AG08395 (cell line): ENCODE data around the gene NMRK2.
"Not testable (repeated sequence)": the region's sequence is repeated elsewhere in the genome, so short reads cannot be mapped to it uniquely, and the experiment has no call there.

Source experiments
- DNase-seq: peaks from one replicate; pipeline ENCODE4 v3.0.0; 2012; ENCODE audit warnings: mixed read lengths, low spot score

Gene NMRK2

DNA sequence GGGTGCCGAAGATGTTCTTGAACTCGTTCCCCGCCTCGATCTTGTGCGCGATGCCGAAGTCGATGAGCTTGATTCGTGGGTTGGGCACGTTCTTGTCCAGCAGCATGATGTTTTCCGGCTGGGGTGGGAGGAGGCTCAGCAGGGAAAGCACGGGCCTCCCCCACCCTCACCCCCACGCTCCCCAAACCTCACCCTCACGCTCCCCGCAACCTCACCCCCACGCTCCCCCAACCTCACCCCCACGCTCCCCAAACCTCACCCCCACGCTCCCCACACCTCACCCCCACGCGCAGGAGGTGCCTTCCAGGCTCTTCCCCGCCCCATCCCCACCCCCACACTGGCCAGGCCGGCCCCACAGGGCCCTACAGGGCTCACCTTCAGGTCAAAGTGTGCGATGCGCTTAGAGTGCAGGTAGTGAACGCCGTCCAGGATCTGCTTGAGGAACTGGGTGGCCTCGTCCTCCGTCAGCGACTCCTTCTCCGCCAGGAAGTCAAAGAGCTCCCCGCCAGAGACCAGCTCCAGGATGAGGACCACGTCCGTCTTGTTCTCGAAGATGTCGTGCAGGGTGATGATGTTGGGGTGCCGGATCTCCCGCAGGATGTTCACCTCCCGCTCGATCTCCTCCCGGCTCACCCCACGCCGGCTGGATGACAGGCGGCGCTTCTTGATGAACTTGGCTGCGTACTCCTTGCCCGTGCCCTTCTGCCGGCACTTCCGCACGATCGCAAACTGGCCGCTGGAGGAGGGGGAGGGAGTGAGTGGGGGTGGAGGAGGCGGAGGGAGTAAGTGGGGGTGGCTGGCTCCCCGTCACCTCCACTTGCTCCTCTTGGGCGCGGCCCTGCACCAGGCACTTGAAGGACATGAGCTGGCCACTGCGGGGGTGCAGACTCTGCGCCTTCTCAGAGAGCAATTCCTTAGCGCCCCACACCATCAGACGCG, 31.7 kb downstream of the NMRK2 start:
- no peak for DNase-seq

DNA sequence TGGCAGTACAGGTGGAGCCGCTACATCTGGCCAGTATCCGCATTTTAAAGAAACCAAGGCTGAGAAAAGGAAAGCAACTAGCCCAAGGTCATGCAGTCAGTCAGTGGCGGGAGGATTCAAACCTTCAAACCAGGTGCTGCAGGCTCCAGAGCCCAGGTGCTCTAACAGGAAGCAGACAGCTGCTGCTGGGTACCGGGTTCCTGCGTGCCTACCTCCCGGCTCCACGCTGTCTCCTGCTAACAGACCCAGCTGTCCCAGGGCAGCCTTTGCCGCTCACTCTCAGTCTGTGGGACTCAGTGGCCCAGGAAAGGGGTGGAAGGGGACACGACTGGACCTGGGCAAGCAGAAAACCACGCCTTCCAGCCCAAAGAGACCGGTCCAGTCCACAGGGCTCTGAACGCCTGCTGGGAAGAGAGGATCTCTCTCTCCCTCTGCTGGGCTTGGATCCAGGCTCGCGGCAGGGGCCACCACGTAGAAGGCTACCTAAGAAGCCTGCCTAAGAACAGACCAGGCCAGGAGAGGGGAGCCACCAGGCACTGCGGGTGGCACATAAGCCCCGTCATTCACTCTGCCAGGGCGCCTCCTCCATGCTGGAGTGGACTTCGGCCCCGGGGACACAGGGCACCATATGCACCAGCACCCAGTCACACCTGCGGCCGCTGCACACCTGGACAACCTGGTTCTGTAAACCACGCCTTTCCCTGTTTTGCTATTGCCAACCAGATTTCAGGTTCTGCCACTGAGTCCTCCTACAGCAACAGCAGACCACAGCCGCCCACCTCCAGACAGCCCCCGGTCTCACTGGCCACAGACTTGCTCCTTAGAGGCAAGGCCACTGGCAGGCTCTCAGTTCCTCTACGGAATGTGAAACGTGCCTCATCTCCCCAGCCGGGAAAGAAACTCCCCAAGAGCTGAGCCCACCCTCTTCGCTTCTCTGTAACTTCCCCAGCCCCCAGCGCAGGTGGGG, 33.5 kb downstream of the NMRK2 start:
- no peak for DNase-seq

- not testable (repeated sequence) for DNase-seq
Measured at GRCh38 chr19:3967983-3968382, 35.1 kb downstream of the NMRK2 start.

- DNase-seq: peak; percentile 96
Measured at GRCh38 chr19:3968556-3969434, 35.9 kb downstream of the NMRK2 start.

GRCh38 chr19:3969435-3970312, 36.8 kb downstream of the NMRK2 start:
- peak; percentile 65 for DNase-seq

- DNase-seq: no peak
Measured at GRCh38 chr19:3970313-3970807, 37.5 kb downstream of the NMRK2 start.

- DNase-seq: peak; percentile 97
Measured at GRCh38 chr19:3970808-3971598, 38.1 kb downstream of the NMRK2 start, which contains the start of gene DAPK3. Gene DAPK3, minus strand, starts transcription at chr19:3971099. Its CDS starts 1,364 bp downstream, at chr19:3969735.

GRCh38 chr19:3975144-3975543, 42.3 kb downstream of the NMRK2 start:
- no peak for DNase-seq

- DNase-seq: no peak
Measured at GRCh38 chr19:3975637-3976087, 42.8 kb downstream of the NMRK2 start.

DNA sequence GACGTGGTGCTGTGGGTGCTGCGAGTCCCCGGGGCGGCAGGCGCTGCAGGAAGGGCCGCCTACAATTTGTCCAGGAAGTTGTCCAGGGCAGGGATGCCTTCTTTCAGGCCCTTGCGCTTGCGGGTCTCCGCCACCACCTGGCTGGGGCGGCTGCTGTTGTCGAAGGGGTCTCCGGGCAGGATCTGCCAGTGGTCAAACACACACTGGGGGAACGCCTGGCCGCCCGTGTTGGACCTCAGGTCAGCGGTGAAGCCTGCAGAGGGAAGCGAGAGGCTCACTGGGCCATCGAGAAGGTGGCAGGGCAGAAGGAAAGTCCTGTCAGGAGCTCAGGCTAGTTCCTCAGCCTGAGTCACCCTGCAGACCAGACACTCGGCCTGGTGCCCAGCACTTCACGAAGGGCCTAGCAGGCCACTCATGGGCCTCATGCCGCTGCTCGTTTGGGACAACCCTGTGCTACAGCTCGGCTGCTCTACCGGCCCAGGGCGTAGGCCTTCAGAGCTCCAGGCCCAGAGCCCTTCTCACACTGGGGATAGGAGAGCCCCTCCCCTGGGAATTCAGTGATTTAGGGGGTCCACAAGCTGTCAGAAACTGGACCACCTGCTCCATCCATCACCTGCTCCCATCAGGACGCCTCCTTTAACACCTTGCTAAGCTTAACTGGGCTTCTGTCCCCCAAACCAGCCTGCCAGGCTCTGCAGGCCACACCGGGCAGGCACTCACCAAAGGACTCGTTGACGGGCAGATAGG, 43.8 kb downstream of the NMRK2 start:
- DNase-seq: no peak

GRCh38 chr19:3977242-3978143, 44.6 kb downstream of the NMRK2 start:
- no peak for DNase-seq

DNA sequence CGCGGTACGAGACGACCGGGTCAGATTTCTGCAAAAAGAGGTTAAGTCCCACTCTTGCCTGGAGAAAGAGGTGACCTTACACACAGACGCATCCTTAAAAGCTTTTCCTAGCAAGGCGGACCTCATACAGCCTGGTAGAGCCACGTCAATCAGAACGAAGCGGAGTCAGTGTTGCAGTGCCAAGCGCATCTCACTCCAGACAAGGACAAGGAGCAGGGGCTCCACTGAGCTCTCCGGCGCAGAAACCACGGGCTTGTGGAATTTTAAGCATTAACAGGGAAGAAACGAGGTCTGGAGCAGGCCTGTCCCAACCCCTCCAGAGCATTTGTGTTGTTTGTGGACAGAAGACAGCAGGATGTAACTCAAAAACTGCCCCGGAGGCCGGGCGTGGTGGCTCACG, 45.3 kb downstream of the NMRK2 start:
- no peak for DNase-seq

GRCh38 chr19:3979289-3979673, 46.4 kb downstream of the NMRK2 start:
- DNase-seq: no peak

GRCh38 chr19:3979674-3980352, 46.9 kb downstream of the NMRK2 start:
- DNase-seq: no peak

GRCh38 chr19:3980353-3981251, 47.7 kb downstream of the NMRK2 start:
- no peak for DNase-seq

GRCh38 chr19:3981373-3981735, 48.5 kb downstream of the NMRK2 start:
- DNase-seq: no peak
